Smooth muscle cell (in vitro differentiated cells): ENCODE results near the gene C10orf53. TPM values are rescaled to one million over a fixed set of nuclear protein-coding genes. Genes with fewer than 3 reads are reported as not detected.

Experiments used
- DNase-seq: peaks from one replicate; lab custom pipeline; 2025; ENCODE audit not compliant: unreplicated experiment; lab: John Stamatoyannopoulos, UW
- H2AFZ ChIP-seq: fragments of 200-600 bp; sonication (generic); 2 replicates; pipeline ENCODE4 v1.6.0; 2016; ENCODE audit warnings: antibody characterized with exemption, low read depth, mild to moderate bottlenecking
- H3F3A ChIP-seq: fragments of 200-600 bp; sonication (generic); 2 replicates; pipeline ENCODE4 v1.6.0; 2017; ENCODE audit warnings: antibody characterized with exemption, low read depth
- H3K27ac ChIP-seq: fragments of 200-600 bp; sonication (generic); 2 replicates; pipeline ENCODE4 v1.5.1; 2016; ENCODE audit warnings: low read depth, mild to moderate bottlenecking
- H3K27me3 ChIP-seq: fragments of 200-600 bp; sonication (generic); 2 replicates; pipeline ENCODE4 v1.6.1; 2016; ENCODE audit warnings: low read depth, mild to moderate bottlenecking
- H3K36me3 ChIP-seq: fragments of 200-600 bp; sonication (generic); 2 replicates; pipeline ENCODE4 v1.5.1; 2016; ENCODE audit warnings: low read depth
- H3K4me1 ChIP-seq: fragments of 200-600 bp; sonication (generic); 2 replicates; pipeline ENCODE4 v1.5.1; 2016; ENCODE audit warnings: low read depth
- H3K4me2 ChIP-seq: fragments of 200-600 bp; sonication (generic); 2 replicates; pipeline ENCODE4 v1.6.0; 2016; ENCODE audit warnings: mild to moderate bottlenecking
- H3K4me3 ChIP-seq: fragments of 200-600 bp; sonication (generic); 2 replicates; pipeline ENCODE4 v1.5.1; 2016; ENCODE audit warnings: mild to moderate bottlenecking
- H3K79me2 ChIP-seq: fragments of 200-600 bp; sonication (generic); 2 replicates; pipeline ENCODE4 v1.6.0; 2016; ENCODE audit warnings: low read depth, mild to moderate bottlenecking
- H3K9ac ChIP-seq: fragments of 200-600 bp; sonication (generic); 2 replicates; pipeline ENCODE4 v1.6.0; 2016; ENCODE audit warnings: low read depth
- H3K9me3 ChIP-seq: fragments of 200-600 bp; sonication (generic); replicated peaks from 2 replicates; pipeline ENCODE4 v1.5.1; 2016; ENCODE audit warnings: low read depth
- H4K20me1 ChIP-seq: fragments of 200-600 bp; sonication (generic); 2 replicates; pipeline ENCODE4 v1.6.0; 2016; ENCODE audit warnings: low read depth
- CTCF ChIP-seq: fragments of 200-600 bp; sonication (generic); IDR thresholded peaks from 2 replicates; pipeline ENCODE4 v1.5.1; 2017; ENCODE audit warnings: borderline replicate concordance, mild to moderate bottlenecking, antibody characterized with exemption; ENCODE audit not compliant: insufficient read depth, poor library complexity, severe bottlenecking
- WGBS: methylation state at CpG from one replicate; pipeline ENCODE4 v1.1.7; 2016; ENCODE audit warnings: low lambda C conversion rate; 5-methylcytosine and 5-hydroxymethylcytosine counted together
- polyA plus RNA-seq: library from polyadenylated mRNA; unstranded; fragments of >200 nt; fragmentation: Nextera tagmentation; extraction: Ambion mirVana; gene quantifications from 2 replicates; pipeline ENCODE4 v1.2.1, GENCODE V29; 2016
- total RNA-seq: library from RNA; depleted of rRNA; stranded (reverse); fragments of >200 nt; gene quantifications from 2 replicates; pipeline ENCODE4 v1.2.3, GENCODE V29; 2014

Gene C10orf53
- total and polyA plus RNA-seq, 2 experiments from 2014 or later, result not detected

- Histone ChIP-seq H2AFZ (no peak overlapping the region), H3K9me3 (no peaks in the 10 kb centered on the region), H3K79me2 (no peaks in the 10 kb centered on the region), H3K27me3 (peaks cover 54% of the 10 kb centered on the region), H3K4me1 (no peaks in the 10 kb centered on the region), H4K20me1 (no peaks in the 10 kb centered on the region), H3F3A (no peaks in the 10 kb centered on the region), H3K4me2 (no peak overlapping the region), H3K36me3 (no peaks in the 10 kb centered on the region), H3K4me3 (no peak overlapping the region), H3K27ac (no peak overlapping the region), H3K9ac (no peak overlapping the region)
- WGBS, result 17% methylated on average over 12 of the region's 12 CpGs
- no peak for DNase-seq
- TF ChIP-seq CTCF, result no peak
These were observed 11.4 kb downstream of the C10orf53 start for GRCh38 chr10:49690698-49691356.

DNA sequence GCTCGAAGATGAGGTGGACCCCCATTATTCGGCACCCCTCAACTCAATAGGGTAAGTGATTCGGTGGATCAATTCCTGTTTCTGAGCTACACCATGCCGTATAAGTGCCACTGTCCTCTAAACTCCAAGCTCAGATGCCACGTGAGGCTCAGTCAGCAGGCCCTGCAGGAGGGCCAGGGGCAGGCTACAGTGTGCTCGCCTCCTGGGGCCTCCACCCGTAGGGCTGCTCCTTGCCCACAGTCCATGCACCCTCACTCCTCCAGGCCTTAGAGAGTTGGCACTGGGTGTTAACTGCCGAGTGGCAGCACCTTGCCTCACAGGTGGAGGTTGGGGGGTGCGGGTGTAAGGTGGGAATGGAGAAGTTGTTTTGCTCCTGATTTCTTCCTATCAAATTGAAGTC, 12.1 kb downstream of the C10orf53 start:
- H3K9me3 ChIP-seq, result no peaks in the 10 kb centered on the region
- no peaks in the 10 kb centered on the region for H3F3A ChIP-seq
- peaks cover 58% of the 10 kb centered on the region for H3K27me3 ChIP-seq
- no peak overlapping the region for H3K4me3 ChIP-seq
- H3K4me1 ChIP-seq, result no peaks in the 10 kb centered on the region
- H3K36me3 ChIP-seq, result no peaks in the 10 kb centered on the region
- H3K79me2 ChIP-seq, result no peaks in the 10 kb centered on the region
- no peak overlapping the region for H2AFZ ChIP-seq
- H3K4me2 ChIP-seq, result no peak overlapping the region
- no peak overlapping the region for H3K27ac ChIP-seq
- WGBS, result 68% methylated on average over 9 of the region's 9 CpGs
- no peaks in the 10 kb centered on the region for H4K20me1 ChIP-seq
- no peak for DNase-seq
- TF ChIP-seq CTCF, result no peak
- no peak overlapping the region for H3K9ac ChIP-seq

DNA sequence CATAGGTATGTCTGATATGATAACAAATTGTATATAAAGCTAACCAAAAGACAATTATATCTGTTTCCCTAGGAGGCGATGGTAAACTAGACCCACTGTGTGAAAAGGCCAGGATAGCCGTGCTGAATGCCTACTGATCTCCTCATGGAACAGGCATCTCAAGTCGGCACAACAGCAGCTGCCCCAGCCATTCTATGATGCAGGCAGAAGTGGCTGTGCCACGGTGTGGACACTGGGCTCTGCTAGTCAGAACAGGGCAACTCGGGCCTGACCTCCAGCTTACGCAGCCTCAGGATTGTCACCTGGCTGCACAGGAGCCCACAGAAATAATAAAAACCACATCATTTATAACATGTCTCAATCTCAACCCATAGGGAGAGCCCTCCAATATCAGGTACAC, 15.0 kb downstream of the C10orf53 start:
- TF ChIP-seq CTCF, result no peak
- H4K20me1 ChIP-seq, result no peaks in the 10 kb centered on the region
- no peak overlapping the region for H2AFZ ChIP-seq
- H3K79me2 ChIP-seq, result no peaks in the 10 kb centered on the region
- no peak overlapping the region for H3K27ac ChIP-seq
- WGBS, result 80% methylated on average over 6 of the region's 6 CpGs
- no peaks in the 10 kb centered on the region for H3K36me3 ChIP-seq
- no peak for DNase-seq
- H3F3A ChIP-seq, result no peaks in the 10 kb centered on the region
- H3K27me3 ChIP-seq, result peaks cover 42% of the 10 kb centered on the region
- no peak overlapping the region for H3K4me2 ChIP-seq
- H3K9ac ChIP-seq, result no peak overlapping the region
- H3K4me3 ChIP-seq, result no peak overlapping the region
- H3K4me1 ChIP-seq, result no peaks in the 10 kb centered on the region
- H3K9me3 ChIP-seq, result no peaks in the 10 kb centered on the region

DNA sequence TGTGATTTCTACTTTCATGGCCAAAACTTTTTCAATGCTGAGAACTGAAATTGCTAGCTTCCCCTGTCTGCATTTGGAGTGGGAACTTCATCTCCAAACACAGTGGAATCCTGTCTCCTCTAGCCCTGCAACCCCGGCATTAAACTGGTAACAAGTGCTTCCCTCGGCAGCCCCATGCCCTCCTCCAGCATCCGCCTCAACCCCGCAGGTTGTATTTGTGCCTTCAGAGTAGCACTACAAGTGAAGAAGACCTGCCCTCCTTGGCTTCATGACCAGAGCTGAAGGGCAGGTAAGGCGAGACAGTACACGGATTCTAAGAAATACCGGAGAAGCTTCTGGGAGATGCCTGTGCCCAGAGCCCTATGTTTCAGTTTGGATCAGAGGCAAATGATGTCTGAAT, 16.9 kb downstream of the C10orf53 start:
- no peaks in the 10 kb centered on the region for H3K9me3 ChIP-seq
- H3K4me1 ChIP-seq, result no peaks in the 10 kb centered on the region
- no peaks in the 10 kb centered on the region for H3K36me3 ChIP-seq
- H2AFZ ChIP-seq, result no peak overlapping the region
- H3K27ac ChIP-seq, result no peak overlapping the region
- DNase-seq, result no peak
- no peak overlapping the region for H3K9ac ChIP-seq
- TF ChIP-seq CTCF, result no peak
- no peaks in the 10 kb centered on the region for H3F3A ChIP-seq
- peaks cover 23% of the 10 kb centered on the region for H3K27me3 ChIP-seq
- no peaks in the 10 kb centered on the region for H3K79me2 ChIP-seq
- no peak overlapping the region for H3K4me2 ChIP-seq
- no peaks in the 10 kb centered on the region for H4K20me1 ChIP-seq
- WGBS, result 88% methylated on average over 7 of the region's 7 CpGs
- no peak overlapping the region for H3K4me3 ChIP-seq
